GM18520 (cell line): ENCODE measurements around the gene PI3.

Source experiments
- ATAC-seq: cut with Tn5 transposase; IDR thresholded peaks from one replicate; pipeline ENCODE4 v1.9.1; 2021; ENCODE audit not compliant: unreplicated experiment

Gene PI3

GRCh38 chr20:45183084-45183483, 8.4 kb downstream of the PI3 start:
- no peak for ATAC-seq

GRCh38 chr20:45187693-45188092, 13.0 kb downstream of the PI3 start:
- ATAC-seq: no peak

GRCh38 chr20:45189067-45189609, 14.4 kb downstream of the PI3 start:
- no peak for ATAC-seq

- no peak for ATAC-seq
Observed at GRCh38 chr20:45189861-45190260, 15.2 kb downstream of the PI3 start.

- ATAC-seq: no peak
Observed at GRCh38 chr20:45191926-45192325, 17.2 kb downstream of the PI3 start.

- no peak for ATAC-seq
Observed at GRCh38 chr20:45193331-45193730, 18.6 kb downstream of the PI3 start.

- no peak for ATAC-seq
Observed at GRCh38 chr20:45206725-45207124, 32.0 kb downstream of the PI3 start, which contains the start of gene SEMG1. SEMG1 (plus strand) TSS chr20:45207033; CDS start chr20:45207054, 21 bp downstream.

- no peak for ATAC-seq
Observed at GRCh38 chr20:45209924-45210323, 35.2 kb downstream of the PI3 start.

- no peak for ATAC-seq
Observed at GRCh38 chr20:45211569-45212474, 37.1 kb downstream of the PI3 start.

GRCh38 chr20:45212836-45213235, 38.1 kb downstream of the PI3 start:
- ATAC-seq: no peak

GRCh38 chr20:45218124-45218523, 43.4 kb downstream of the PI3 start:
- no peak for ATAC-seq

GRCh38 chr20:45218636-45219035, 43.9 kb downstream of the PI3 start:
- no peak for ATAC-seq

- no peak for ATAC-seq
Observed at GRCh38 chr20:45221076-45221475, 46.4 kb downstream of the PI3 start, which contains the start of gene SEMG2. SEMG2 (plus strand) TSS chr20:45221373; CDS start chr20:45221390, 17 bp downstream.

GRCh38 chr20:45223136-45223535, 48.4 kb downstream of the PI3 start:
- ATAC-seq: no peak
